ENCODE measurements around the gene AIF1. TPM values are rescaled to one million over a fixed set of nuclear protein-coding genes. Genes with fewer than 3 reads are reported as not detected.

AIF1 gene
- total RNA-seq, 1 experiment from 2014 or later = 57.5 TPM

GRCh38 chr6:31658983-31659648 lies 44.1 kb downstream of the AIF1 start:
- in situ Hi-C loops (cut with HindIII; ENCODE audit: low sequenced_read_pairs) = no loop called here

GRCh38 chr6:31659649-31660380 lies 44.8 kb downstream of the AIF1 start:
- in situ Hi-C loops (cut with HindIII; ENCODE audit: low sequenced_read_pairs) = no loop called here
- no peak for DNase-seq (ENCODE audit: low spot score)

More at GRCh38 chr6:31658983-31659648, 44.1 kb downstream of the AIF1 start:
- no peak for DNase-seq (ENCODE audit: low spot score)

GRCh38 chr6:31660381-31661261 lies 45.6 kb downstream of the AIF1 start, which contains the start of gene C6orf47:
TSS of gene C6orf47 (minus strand) at chr6:31660778. CDS start at chr6:31659947, 831 bp downstream.
- in situ Hi-C loops (cut with HindIII; ENCODE audit: low sequenced_read_pairs) = no loop called here
- peak; percentile 87 for DNase-seq (ENCODE audit: low spot score)

GRCh38 chr6:31661262-31662123 lies 46.5 kb downstream of the AIF1 start:
- in situ Hi-C loops (cut with HindIII; ENCODE audit: low sequenced_read_pairs) = no loop called here
- no peak for DNase-seq (ENCODE audit: low spot score)

GRCh38 chr6:31662124-31662723 lies 47.2 kb downstream of the AIF1 start:
- no peak for DNase-seq (ENCODE audit: low spot score)
- in situ Hi-C loops (cut with HindIII; ENCODE audit: low sequenced_read_pairs) = no loop called here

- in situ Hi-C loops (cut with HindIII; ENCODE audit: low sequenced_read_pairs) = no loop called here
- no peak for DNase-seq (ENCODE audit: low spot score)
Measured at GRCh38 chr6:31663126-31663960, 48.3 kb downstream of the AIF1 start.

GRCh38 chr6:31663961-31664789 lies 49.1 kb downstream of the AIF1 start:
- DNase-seq (ENCODE audit: low spot score) = no peak
- in situ Hi-C loops (cut with HindIII; ENCODE audit: low sequenced_read_pairs) = no loop called here

- peak; percentile 98 for DNase-seq (ENCODE audit: low spot score)
- in situ Hi-C loops (cut with HindIII; ENCODE audit: low sequenced_read_pairs) = no loop called here
Measured at GRCh38 chr6:31664790-31665500, 49.9 kb downstream of the AIF1 start, which contains the start of gene GPANK1. TSS of gene GPANK1 (minus strand) at chr6:31664997. CDS start at chr6:31664478, 519 bp downstream.

- peak; percentile 99 for DNase-seq (ENCODE audit: low spot score)
- in situ Hi-C loops (cut with HindIII; ENCODE audit: low sequenced_read_pairs) = no loop called here
Measured at GRCh38 chr6:31665501-31666336, 50.7 kb downstream of the AIF1 start, which contains the start of gene CSNK2B. TSS of gene CSNK2B (plus strand) at chr6:31666080. CDS start at chr6:31666832, 752 bp downstream.

GRCh38 chr6:31666337-31666965 lies 51.4 kb downstream of the AIF1 start:
- in situ Hi-C loops (cut with HindIII; ENCODE audit: low sequenced_read_pairs) = no loop called here
- DNase-seq (ENCODE audit: low spot score) = no peak

Other genes starting within 250 kb of the AIF1 start
- 40.3 and 44.1 TPM in 2 replicates for gene MICA, start 211.6 kb upstream of the AIF1 start, total RNA-seq (2014; rRNA removed; shearing (Covaris generic))
- gene MICB, start 117.1 kb upstream of the AIF1 start, total RNA-seq (2014; rRNA removed; shearing (Covaris generic)) = 15.0 and 18.3 TPM in 2 replicates
- 2.1 TPM in 1 of 2 replicates, not detected in the other for gene MCCD1, start 86.3 kb upstream of the AIF1 start, total RNA-seq (2014; rRNA removed; shearing (Covaris generic))
- gene DDX39B, start 73.2 kb upstream of the AIF1 start, total RNA-seq (2014; rRNA removed; shearing (Covaris generic)) = 771 and 792 TPM in 2 replicates
- gene ATP6V1G2, start 68.6 kb upstream of the AIF1 start, total RNA-seq (2014; rRNA removed; shearing (Covaris generic)) = 3.8 and 4.9 TPM in 2 replicates
- gene NFKBIL1, start 67.6 kb upstream of the AIF1 start, total RNA-seq (2014; rRNA removed; shearing (Covaris generic)) = 19.8 and 24.9 TPM in 2 replicates
- not detected in 2 replicates for gene LTA, start 42.9 kb upstream of the AIF1 start, total RNA-seq (2014; rRNA removed; shearing (Covaris generic))
- 0.14 TPM in 1 of 2 replicates, not detected in the other for gene TNF, start 39.7 kb upstream of the AIF1 start, total RNA-seq (2014; rRNA removed; shearing (Covaris generic))
- gene LTB, start 32.8 kb upstream of the AIF1 start, total RNA-seq (2014; rRNA removed; shearing (Covaris generic)) = 0.51 TPM in 1 of 2 replicates, not detected in the other
- gene LST1, start 29.0 kb upstream of the AIF1 start, total RNA-seq (2014; rRNA removed; shearing (Covaris generic)) = not detected in 2 replicates
- gene NCR3, start 22.2 kb upstream of the AIF1 start, total RNA-seq (2014; rRNA removed; shearing (Covaris generic)) = not detected in 2 replicates
- gene PRRC2A, start 5.5 kb downstream of the AIF1 start, total RNA-seq (2014; rRNA removed; shearing (Covaris generic)) = 62.1 and 62.4 TPM in 2 replicates
- 257 and 311 TPM in 2 replicates for gene BAG6, start 37.4 kb downstream of the AIF1 start, total RNA-seq (2014; rRNA removed; shearing (Covaris generic))
- 2.3 and 3.6 TPM in 2 replicates for gene APOM, start 40.7 kb downstream of the AIF1 start, total RNA-seq (2014; rRNA removed; shearing (Covaris generic))
- gene C6orf47, start 45.5 kb downstream of the AIF1 start, total RNA-seq (2014; rRNA removed; shearing (Covaris generic)) = 12.4 and 16.2 TPM in 2 replicates
- gene GPANK1, start 49.8 kb downstream of the AIF1 start, total RNA-seq (2014; rRNA removed; shearing (Covaris generic)) = 24.9 and 31.6 TPM in 2 replicates
- 105 and 107 TPM in 2 replicates for gene CSNK2B, start 50.8 kb downstream of the AIF1 start, total RNA-seq (2014; rRNA removed; shearing (Covaris generic))
- 2.0 TPM in 1 of 2 replicates, not detected in the other for gene LY6G5B, start 54.7 kb downstream of the AIF1 start, total RNA-seq (2014; rRNA removed; shearing (Covaris generic))
- not detected in 2 replicates for gene LY6G5C, start 65.8 kb downstream of the AIF1 start, total RNA-seq (2014; rRNA removed; shearing (Covaris generic))
- 43.9 and 47.3 TPM in 2 replicates for gene ABHD16A, start 88.1 kb downstream of the AIF1 start, total RNA-seq (2014; rRNA removed; shearing (Covaris generic))
- 1.1 TPM in 1 of 2 replicates, not detected in the other for gene LY6G6F, start 91.6 kb downstream of the AIF1 start, total RNA-seq (2014; rRNA removed; shearing (Covaris generic))
- not detected in 2 replicates for gene LY6G6D, start 100.1 kb downstream of the AIF1 start, total RNA-seq (2014; rRNA removed; shearing (Covaris generic))
- gene LY6G6C, start 106.5 kb downstream of the AIF1 start, total RNA-seq (2014; rRNA removed; shearing (Covaris generic)) = not detected in 2 replicates
- not detected in 2 replicates for gene MPIG6B, start 108.1 kb downstream of the AIF1 start, total RNA-seq (2014; rRNA removed; shearing (Covaris generic))
- 141 and 183 TPM in 2 replicates for gene DDAH2, start 114.1 kb downstream of the AIF1 start, total RNA-seq (2014; rRNA removed; shearing (Covaris generic))
- gene CLIC1, start 121.3 kb downstream of the AIF1 start, total RNA-seq (2014; rRNA removed; shearing (Covaris generic)) = 868 and 869 TPM in 2 replicates
- 3.2 and 7.1 TPM in 2 replicates for gene MSH5, start 124.8 kb downstream of the AIF1 start, total RNA-seq (2014; rRNA removed; shearing (Covaris generic))
- gene SAPCD1, start 147.4 kb downstream of the AIF1 start, total RNA-seq (2014; rRNA removed; shearing (Covaris generic)) = 13.0 and 15.4 TPM in 2 replicates
- 0.78 and 1.7 TPM in 2 replicates for gene VWA7, start 162.1 kb downstream of the AIF1 start, total RNA-seq (2014; rRNA removed; shearing (Covaris generic))
- gene VARS1, start 180.5 kb downstream of the AIF1 start, total RNA-seq (2014; rRNA removed; shearing (Covaris generic)) = 133 and 152 TPM in 2 replicates
- 64.0 and 104 TPM in 2 replicates for gene LSM2, start 191.7 kb downstream of the AIF1 start, total RNA-seq (2014; rRNA removed; shearing (Covaris generic))
- gene HSPA1L, start 200.0 kb downstream of the AIF1 start, total RNA-seq (2014; rRNA removed; shearing (Covaris generic)) = 0.75 and 0.98 TPM in 2 replicates
- gene HSPA1A, start 200.3 kb downstream of the AIF1 start, total RNA-seq (2014; rRNA removed; shearing (Covaris generic)) = 0.25 TPM in 1 of 2 replicates, not detected in the other
- 201 and 209 TPM in 2 replicates for gene HSPA1B, start 212.5 kb downstream of the AIF1 start, total RNA-seq (2014; rRNA removed; shearing (Covaris generic))
- gene NEU1, start 247.6 kb downstream of the AIF1 start, total RNA-seq (2014; rRNA removed; shearing (Covaris generic)) = 212 and 231 TPM in 2 replicates